ENCODE measurements around the gene SPACA6. TPM values are rescaled to one million over a fixed set of nuclear protein-coding genes. Genes with fewer than 3 reads are reported as not detected.
"Not testable (repeated sequence)": the region's sequence is repeated elsewhere in the genome, so short reads cannot be mapped to it uniquely, and the experiment has no call there.

The SPACA6 gene
- polyA plus RNA-seq (3.9 to 9.4 TPM (median 4.3 TPM) in 3 replicates), polyA minus RNA-seq (1.1 to 4.5 TPM (median 2.5 TPM) in 3 replicates)
- polyA plus RNA-seq (2011; ENCODE audit: low read depth), result 3.3 TPM
- polyA plus RNA-seq (2011; cell fraction: cytosol; rRNA removed), result 1.8 and 6.0 TPM in 2 replicates
- polyA plus RNA-seq (2011; cell fraction: nucleus; rRNA removed), result 10.8 and 19.3 TPM in 2 replicates
- 4.3 and 10.4 TPM in 2 replicates for polyA plus RNA-seq (2012; ENCODE audit: low replicate concordance)
- polyA minus RNA-seq (2011; cell fraction: cytosol; rRNA and poly(A)+ RNA removed), result not detected
- polyA minus RNA-seq (2011; cell fraction: nucleus; rRNA and poly(A)+ RNA removed), result 5.0 and 6.2 TPM in 2 replicates

DNA sequence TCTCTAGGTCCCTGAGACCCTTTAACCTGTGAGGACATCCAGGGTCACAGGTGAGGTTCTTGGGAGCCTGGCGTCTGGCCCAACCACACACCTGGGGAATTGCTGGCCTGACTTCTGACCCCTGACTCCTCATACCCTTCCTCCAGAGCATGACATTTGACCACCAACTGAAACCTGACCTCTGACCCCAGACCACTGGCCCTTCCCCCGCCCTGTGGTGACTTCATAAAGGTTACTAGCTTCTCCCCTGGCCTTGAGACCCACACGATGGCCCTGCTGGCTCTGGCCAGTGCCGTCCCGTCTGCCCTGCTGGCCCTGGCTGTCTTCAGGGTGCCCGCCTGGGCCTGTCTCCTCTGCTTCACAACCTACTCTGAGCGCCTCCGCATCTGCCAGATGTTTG lies at the start of gene SPACA6:
Gene SPACA6, plus strand, starts transcription at position 71 of the 400 bp plus-strand sequence. Its CDS starts 197 bp downstream, at position 268.
- DNase-seq (ENCODE audit: low read depth, low spot score) (no peak), FAIRE-seq (no peak)
- Histone ChIP-seq H2AFZ (ENCODE audit: control insufficient read depth, low read length) (no peak within 1 kb of the TSS), H3K4me1 (ENCODE audit: control insufficient read depth, extremely low read depth, insufficient read depth, low read length) (peaks cover 10% of the 10 kb centered on the region), H4K20me1 (ENCODE audit: control insufficient read depth, extremely low read depth, insufficient read depth, low read length) (peaks cover 5% of the 10 kb centered on the region), H3K4me2 (ENCODE audit: control insufficient read depth, extremely low read depth, insufficient read depth, low read depth, low read length) (peak within 1 kb of the TSS; percentile 5), H3K9me1 (ENCODE audit: control insufficient read depth, extremely low read depth, insufficient read depth, low read length) (peaks cover 2% of the 10 kb centered on the region), H3K9ac (ENCODE audit: control insufficient read depth, extremely low read depth, insufficient read depth, low read length) (no peak within 1 kb of the TSS), H3K36me3 (ENCODE audit: control insufficient read depth in 2 of 2, extremely low read depth in 1 of 2, insufficient read depth in 2 of 2, low read length in 2 of 2) (peaks cover 19 to 43% of the 10 kb centered on the region in 2 experiments), H3K79me2 (ENCODE audit: control insufficient read depth, insufficient read depth, low read length) (peaks cover 58% of the 10 kb centered on the region), H3K9me3 (ENCODE audit: control insufficient read depth, low read depth, low read length) (no peaks in the 10 kb centered on the region), H3K4me3 (ENCODE audit: control insufficient read depth in 2 of 3, extremely low read depth in 1 of 3, insufficient read depth in 2 of 3, low read depth in 1 of 3, low read length in 3 of 3) (no peak within 1 kb of the TSS), H3K27me3 (ENCODE audit: control insufficient read depth, extremely low read depth, insufficient read depth, low read length) (no peaks in the 10 kb centered on the region), H3K27ac (ENCODE audit: control insufficient read depth, insufficient read depth, low read length) (no peak within 1 kb of the TSS)
- no peak for TF ChIP-seq EZH2 (IDR thresholded peaks at IDR 0.05; ENCODE audit: low read length)
- no peak for TF ChIP-seq CTCF (optimal IDR thresholded peaks at IDR 0.05 in 1 of 3, IDR thresholded peaks at IDR 0.05 in 1 of 3, conservative IDR thresholded peaks at IDR 0.05 in 1 of 3; ENCODE audit: extremely low read depth in 1 of 3, insufficient read depth in 2 of 3, low read length in 3 of 3)
- dilution Hi-C loops (cut with MboI; ENCODE audit: extremely low pct_ligation_motif_present, low sequenced_read_pairs), result no loop called here

- H3K79me2 ChIP-seq (ENCODE audit: control insufficient read depth, insufficient read depth, low read length), result no peaks in the 10 kb centered on the region
- H3K36me3 ChIP-seq (ENCODE audit: control insufficient read depth in 2 of 2, extremely low read depth in 1 of 2, insufficient read depth in 2 of 2, low read length in 2 of 2), result no peaks in the 10 kb centered on the region
- H3K4me3 ChIP-seq (ENCODE audit: control insufficient read depth in 2 of 3, extremely low read depth in 1 of 3, insufficient read depth in 2 of 3, low read depth in 1 of 3, low read length in 3 of 3), result no peak overlapping the region
- no peak for DNase-seq (ENCODE audit: low read depth, low spot score)
- no peak for FAIRE-seq
- H3K27ac ChIP-seq (ENCODE audit: control insufficient read depth, insufficient read depth, low read length), result no peak overlapping the region
- H3K9me1 ChIP-seq (ENCODE audit: control insufficient read depth, extremely low read depth, insufficient read depth, low read length), result no peaks in the 10 kb centered on the region
- H3K4me1 ChIP-seq (ENCODE audit: control insufficient read depth, extremely low read depth, insufficient read depth, low read length), result no peaks in the 10 kb centered on the region
- H3K4me2 ChIP-seq (ENCODE audit: control insufficient read depth, extremely low read depth, insufficient read depth, low read depth, low read length), result no peak overlapping the region
- no peak for TF ChIP-seq EZH2 (IDR thresholded peaks at IDR 0.05; ENCODE audit: low read length)
- no peak for TF ChIP-seq CTCF (optimal IDR thresholded peaks at IDR 0.05 in 1 of 3, IDR thresholded peaks at IDR 0.05 in 1 of 3, conservative IDR thresholded peaks at IDR 0.05 in 1 of 3; ENCODE audit: extremely low read depth in 1 of 3, insufficient read depth in 2 of 3, low read length in 3 of 3)
- no peaks in the 10 kb centered on the region for H3K9me3 ChIP-seq (ENCODE audit: control insufficient read depth, low read depth, low read length)
- H2AFZ ChIP-seq (ENCODE audit: control insufficient read depth, low read length), result no peak overlapping the region
- no peaks in the 10 kb centered on the region for H3K27me3 ChIP-seq (ENCODE audit: control insufficient read depth, extremely low read depth, insufficient read depth, low read length)
- no peak overlapping the region for H3K9ac ChIP-seq (ENCODE audit: control insufficient read depth, extremely low read depth, insufficient read depth, low read length)
- dilution Hi-C loops (cut with MboI; ENCODE audit: extremely low pct_ligation_motif_present, low sequenced_read_pairs), result no loop called here
- H4K20me1 ChIP-seq (ENCODE audit: control insufficient read depth, extremely low read depth, insufficient read depth, low read length), result no peaks in the 10 kb centered on the region
These were observed 48.4 kb upstream of the SPACA6 start for GRCh38 chr19:51644636-51645271.

DNA sequence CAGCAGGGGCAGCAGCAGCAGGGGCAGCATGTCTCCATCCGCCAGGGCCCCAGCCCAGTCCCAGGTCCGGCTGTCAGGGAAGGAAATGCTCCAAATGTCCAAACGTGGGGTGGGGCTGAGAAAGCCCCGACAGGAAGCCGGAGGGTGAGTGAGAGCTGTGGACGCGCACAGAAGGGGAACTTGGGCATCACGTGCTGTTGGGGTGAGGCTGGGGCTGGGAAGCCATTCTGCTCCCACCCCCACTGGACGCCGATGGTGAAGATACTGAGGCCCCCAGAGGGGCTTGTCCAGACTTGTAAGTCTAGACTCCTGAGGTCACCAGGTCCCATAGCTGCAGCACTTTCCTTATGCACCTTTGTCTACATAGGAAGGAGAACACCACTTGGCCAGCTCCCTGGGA lies 46.4 kb upstream of the SPACA6 start, which contains the start of gene SIGLEC14:
Gene SIGLEC14, minus strand, starts transcription at position 96 of the 400 bp plus-strand sequence. Its CDS starts 66 bp downstream, at position 30.
- FAIRE-seq; dilution Hi-C loops (cut with MboI; ENCODE audit: extremely low pct_ligation_motif_present, low sequenced_read_pairs); H3K4me3 ChIP-seq (ENCODE audit: control insufficient read depth in 2 of 3, extremely low read depth in 1 of 3, insufficient read depth in 2 of 3, low read depth in 1 of 3, low read length in 3 of 3): not testable (repeated sequence)

More for the DNA sequence above, 46.4 kb upstream of the SPACA6 start, which contains the start of gene SIGLEC14:
- not testable (repeated sequence) for DNase-seq (ENCODE audit: low read depth, low spot score); H3K27me3 ChIP-seq (ENCODE audit: control insufficient read depth, extremely low read depth, insufficient read depth, low read length); H3K4me1 ChIP-seq (ENCODE audit: control insufficient read depth, extremely low read depth, insufficient read depth, low read length); H3K9me3 ChIP-seq (ENCODE audit: control insufficient read depth, low read depth, low read length); H3K9ac ChIP-seq (ENCODE audit: control insufficient read depth, extremely low read depth, insufficient read depth, low read length); H3K36me3 ChIP-seq (ENCODE audit: control insufficient read depth in 2 of 2, extremely low read depth in 1 of 2, insufficient read depth in 2 of 2, low read length in 2 of 2); H3K9me1 ChIP-seq (ENCODE audit: control insufficient read depth, extremely low read depth, insufficient read depth, low read length); H3K27ac ChIP-seq (ENCODE audit: control insufficient read depth, insufficient read depth, low read length); H3K4me2 ChIP-seq (ENCODE audit: control insufficient read depth, extremely low read depth, insufficient read depth, low read depth, low read length); H4K20me1 ChIP-seq (ENCODE audit: control insufficient read depth, extremely low read depth, insufficient read depth, low read length); H2AFZ ChIP-seq (ENCODE audit: control insufficient read depth, low read length); H3K79me2 ChIP-seq (ENCODE audit: control insufficient read depth, insufficient read depth, low read length)

All from keratinocyte (primary cell).